Dendritic cell treated with granulocyte-macrophage colony-stimulating factor and Interleukin-4, amounts not matched to agents 40 ng/mL and 50 ng/mL, for 4 days (primary cell): ENCODE results near the gene SCAMP4.

Experiments
- H3K27ac Mint-ChIP-seq: one replicate; pipeline ENCODE4 v1.8.0; 2022; ENCODE audit warnings: mild to moderate bottlenecking, mixed read lengths
- H3K27me3 Mint-ChIP-seq: one replicate; pipeline ENCODE4 v1.8.0; 2022; ENCODE audit warnings: mild to moderate bottlenecking, mixed read lengths
- H3K36me3 Mint-ChIP-seq: one replicate; pipeline ENCODE4 v1.8.0; 2022; ENCODE audit warnings: low read depth, mixed read lengths
- H3K4me1 Mint-ChIP-seq: one replicate; pipeline ENCODE4 v1.8.0; 2022; ENCODE audit warnings: low read depth, mixed read lengths
- H3K4me3 Mint-ChIP-seq: one replicate; pipeline ENCODE4 v1.8.0; 2022; ENCODE audit warnings: mild to moderate bottlenecking, moderate library complexity, mixed read lengths
- H3K9me3 Mint-ChIP-seq: one replicate; pipeline ENCODE4 v1.8.0; 2022; ENCODE audit warnings: mixed read lengths
- intact Hi-C: fragments of 100-400 bp; cut with micrococcal nuclease; formaldehyde crosslinking; loops from one replicate; pipeline ENCODE4 v1.15.0; 2022

The SCAMP4 gene

DNA sequence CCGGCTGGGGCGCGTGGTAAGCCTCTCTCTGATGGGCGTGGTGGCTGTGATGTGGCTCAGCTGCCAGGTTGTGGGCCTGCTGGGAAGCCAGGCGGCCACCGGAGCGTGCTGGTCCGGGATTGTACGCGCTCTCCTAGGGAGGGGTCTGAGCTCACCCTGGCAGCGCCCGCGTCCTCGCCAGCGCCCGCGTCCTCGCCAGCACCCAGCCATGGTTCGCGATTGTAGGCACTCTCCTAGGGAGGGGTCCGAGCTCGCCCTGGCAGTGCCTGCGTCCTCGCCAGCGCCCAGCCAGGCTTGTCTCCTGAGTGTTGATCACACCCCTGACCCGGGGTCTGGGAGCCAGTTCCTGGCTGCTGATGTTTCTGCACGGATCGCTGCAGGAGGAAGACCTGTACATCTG is 13.8 kb downstream of the SCAMP4 start:
- H3K4me3 Mint-ChIP-seq: no peak overlapping the region
- H3K4me1 Mint-ChIP-seq: peaks cover 55% of the 10 kb centered on the region
- peak overlapping the region; percentile 86 for H3K27ac Mint-ChIP-seq
- no peaks in the 10 kb centered on the region for H3K27me3 Mint-ChIP-seq
- no peaks in the 10 kb centered on the region for H3K9me3 Mint-ChIP-seq
- H3K36me3 Mint-ChIP-seq: peaks cover 93% of the 10 kb centered on the region
- intact Hi-C loops: no loop called here

DNA sequence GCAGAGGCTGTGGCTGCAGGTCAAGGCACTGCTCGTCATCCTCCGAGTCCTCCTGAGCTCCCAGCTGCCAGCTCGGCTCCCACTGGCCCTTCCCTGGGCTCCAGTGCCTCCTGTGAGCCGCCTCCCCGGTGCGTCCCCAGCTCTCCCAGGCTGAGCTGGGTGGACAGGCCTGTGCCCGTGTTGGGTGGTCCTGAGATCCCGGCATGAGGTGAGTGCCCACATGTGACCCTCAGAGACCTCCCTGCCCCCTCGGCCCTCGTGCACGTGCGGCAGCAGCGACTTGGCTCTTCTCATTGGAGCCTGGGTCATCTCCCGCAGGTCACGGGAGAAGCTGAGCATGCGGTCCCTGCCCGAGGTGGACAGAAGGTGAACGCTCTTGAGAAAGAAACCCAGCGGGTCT is 15.4 kb downstream of the SCAMP4 start:
- intact Hi-C loops: no loop called here
- H3K4me1 Mint-ChIP-seq: peaks cover 47% of the 10 kb centered on the region
- no peak overlapping the region for H3K4me3 Mint-ChIP-seq
- peaks cover 93% of the 10 kb centered on the region for H3K36me3 Mint-ChIP-seq
- no peaks in the 10 kb centered on the region for H3K9me3 Mint-ChIP-seq
- H3K27me3 Mint-ChIP-seq: no peaks in the 10 kb centered on the region
- H3K27ac Mint-ChIP-seq: no peak overlapping the region

DNA sequence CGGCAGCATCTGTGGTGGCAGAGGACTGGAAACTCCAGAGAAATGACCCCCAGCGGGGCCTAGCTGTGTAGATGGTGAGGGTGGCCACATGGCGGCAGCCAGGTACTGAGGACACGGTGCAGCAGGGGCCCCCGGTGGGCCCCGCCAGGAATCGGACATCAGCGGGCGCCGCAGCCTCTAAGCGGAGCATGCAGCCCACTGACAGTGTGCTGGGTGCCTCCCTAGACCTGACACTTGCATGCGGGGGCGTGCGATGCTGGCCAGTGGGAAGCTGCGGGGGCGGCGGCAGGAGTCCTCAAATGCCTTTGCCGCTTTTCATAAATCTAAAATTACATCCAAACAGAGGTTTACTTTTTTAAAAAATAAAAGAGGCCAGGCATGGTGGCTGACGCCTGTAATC is 16.1 kb downstream of the SCAMP4 start:
- Mint-ChIP-seq H3K9me3 (no peaks in the 10 kb centered on the region), H3K27ac (peak overlapping the region; percentile 51), H3K27me3 (no peaks in the 10 kb centered on the region), H3K36me3 (peaks cover 93% of the 10 kb centered on the region), H3K4me3 (no peak overlapping the region), H3K4me1 (peaks cover 40% of the 10 kb centered on the region)
- intact Hi-C loops: no loop called here

DNA sequence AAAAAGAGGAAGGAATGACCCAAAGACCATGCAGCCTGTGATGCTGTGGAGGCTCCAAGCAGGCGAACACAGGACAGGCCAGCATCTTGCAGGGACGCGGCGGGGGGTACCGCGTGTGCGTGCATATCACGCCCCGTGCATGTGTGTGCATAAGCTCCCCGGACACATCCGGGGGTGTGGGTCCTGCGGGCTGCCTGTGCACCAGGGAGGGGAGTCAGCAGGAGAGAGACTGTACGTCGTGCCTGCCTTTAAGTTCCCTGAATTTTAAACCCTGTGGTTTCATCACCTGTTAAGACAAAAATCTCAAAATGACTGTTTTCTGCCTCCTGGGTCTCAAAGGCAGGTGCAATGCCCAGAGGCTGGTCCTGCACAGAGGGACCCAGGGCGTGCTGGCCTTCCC is 16.6 kb downstream of the SCAMP4 start:
- Mint-ChIP-seq H3K27ac (peak overlapping the region; percentile 51), H3K4me1 (peaks cover 35% of the 10 kb centered on the region), H3K4me3 (no peak overlapping the region), H3K27me3 (no peaks in the 10 kb centered on the region), H3K9me3 (no peaks in the 10 kb centered on the region), H3K36me3 (peaks cover 92% of the 10 kb centered on the region)
- intact Hi-C loops: no loop called here

DNA sequence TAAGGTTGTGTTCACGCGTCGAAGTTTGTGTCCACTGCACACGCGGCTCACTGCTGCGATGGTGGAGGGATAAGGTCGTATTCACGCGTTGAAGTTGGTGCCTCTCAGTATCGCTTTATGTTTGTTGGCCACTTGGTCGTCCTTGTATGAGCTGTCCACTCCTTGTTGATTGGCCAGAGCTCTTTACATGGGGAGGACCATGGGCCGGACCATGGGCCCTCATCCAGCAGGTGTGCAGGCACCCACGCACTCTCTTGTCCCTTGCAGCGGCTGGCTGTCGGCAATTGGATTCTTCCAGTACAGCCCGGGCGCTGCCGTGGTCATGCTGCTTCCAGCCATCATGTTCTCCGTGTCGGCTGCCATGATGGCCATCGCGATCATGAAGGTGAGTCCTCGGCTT is 17.6 kb downstream of the SCAMP4 start:
- peaks cover 85% of the 10 kb centered on the region for H3K36me3 Mint-ChIP-seq
- intact Hi-C loops: no loop called here
- H3K4me3 Mint-ChIP-seq: no peak overlapping the region
- peak overlapping the region; percentile 87 for H3K27ac Mint-ChIP-seq
- peaks cover 30% of the 10 kb centered on the region for H3K4me1 Mint-ChIP-seq
- no peaks in the 10 kb centered on the region for H3K27me3 Mint-ChIP-seq
- H3K9me3 Mint-ChIP-seq: no peaks in the 10 kb centered on the region

DNA sequence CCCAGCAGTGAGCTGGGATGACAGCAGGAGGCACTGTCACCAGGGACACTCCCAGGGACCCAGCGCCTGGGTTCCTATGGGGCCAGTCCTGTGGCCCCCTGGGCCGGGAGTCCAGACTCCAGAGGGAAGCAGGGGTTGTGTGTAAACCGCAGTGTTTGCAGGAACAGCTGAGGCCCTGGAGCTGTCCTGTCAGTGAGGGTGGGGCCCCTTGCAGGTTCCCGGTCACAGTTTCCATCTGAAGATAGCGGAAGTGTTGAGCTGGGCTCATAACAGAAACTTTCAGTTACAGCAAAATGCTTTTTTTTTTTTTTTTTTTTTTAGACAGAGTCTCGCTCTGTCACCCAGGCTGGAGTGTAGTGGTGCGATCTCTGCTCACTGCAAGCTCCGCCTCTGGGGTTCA is 18.1 kb downstream of the SCAMP4 start:
- Mint-ChIP-seq H3K4me1 (peaks cover 27% of the 10 kb centered on the region), H3K27me3 (no peaks in the 10 kb centered on the region), H3K4me3 (no peak overlapping the region), H3K9me3 (no peaks in the 10 kb centered on the region), H3K36me3 (peaks cover 80% of the 10 kb centered on the region), H3K27ac (peak overlapping the region; percentile 87)
- intact Hi-C loops: no loop called here

DNA sequence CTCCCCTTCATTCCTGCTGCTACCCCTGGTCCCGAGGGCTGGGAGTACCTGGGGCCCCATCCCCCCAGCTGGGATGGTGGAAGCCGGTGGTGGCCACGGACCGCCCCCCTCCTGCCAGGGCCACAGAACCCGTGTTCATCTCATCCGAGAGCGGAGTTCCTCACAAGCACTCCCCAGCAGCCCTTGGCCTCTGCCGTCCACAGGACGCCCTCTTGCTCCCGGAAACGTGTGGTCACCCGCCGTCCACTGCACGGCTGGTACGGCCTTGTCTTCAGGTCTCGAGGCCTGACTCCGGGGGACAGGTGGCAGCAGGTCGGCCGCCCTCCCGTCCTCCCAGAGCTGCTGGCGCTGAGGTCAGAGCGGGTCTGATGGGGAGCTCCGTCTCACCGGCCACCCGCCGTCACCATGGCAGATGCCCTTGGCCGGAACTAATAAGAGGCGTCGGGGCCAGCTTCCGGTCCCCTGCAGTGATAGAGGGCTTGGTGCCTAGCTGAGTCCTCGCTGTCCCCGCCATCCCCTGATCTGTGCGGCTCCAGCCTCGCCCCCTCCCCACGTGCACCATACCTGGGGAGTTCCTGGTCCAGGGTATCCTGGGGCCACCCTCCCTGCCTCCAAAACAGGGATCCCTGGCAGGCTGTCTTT is 19.2 kb downstream of the SCAMP4 start:
- no peaks in the 10 kb centered on the region for H3K27me3 Mint-ChIP-seq
- intact Hi-C loops: no loop called here
- H3K9me3 Mint-ChIP-seq: no peaks in the 10 kb centered on the region
- peaks cover 36% of the 10 kb centered on the region for H3K4me1 Mint-ChIP-seq
- H3K27ac Mint-ChIP-seq: peak overlapping the region; percentile 87
- H3K4me3 Mint-ChIP-seq: no peak overlapping the region
- peaks cover 69% of the 10 kb centered on the region for H3K36me3 Mint-ChIP-seq

DNA sequence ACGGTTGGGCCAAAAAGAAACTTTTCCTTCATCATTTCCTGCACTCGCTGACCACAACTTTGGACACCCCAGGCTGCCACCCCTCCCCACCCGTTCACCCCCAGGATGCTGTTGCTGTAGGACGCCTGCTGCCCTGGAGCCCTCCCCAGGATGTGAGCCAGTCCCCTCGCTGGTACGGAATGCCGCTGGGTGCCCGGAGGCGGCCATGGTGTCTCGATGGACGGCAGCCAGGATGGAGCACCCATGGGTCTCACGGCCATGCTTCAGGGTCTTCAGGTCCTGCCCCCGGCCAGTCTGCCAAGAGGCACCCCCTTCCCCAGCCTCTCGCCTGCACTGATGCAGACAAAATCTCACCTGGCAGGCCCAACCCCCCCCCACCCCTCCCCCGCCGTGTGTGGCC is 20.3 kb downstream of the SCAMP4 start:
- intact Hi-C loops: no loop called here
- Mint-ChIP-seq H3K4me1 (peaks cover 46% of the 10 kb centered on the region), H3K27me3 (peaks cover 4% of the 10 kb centered on the region), H3K27ac (no peak overlapping the region), H3K36me3 (peaks cover 58% of the 10 kb centered on the region), H3K4me3 (no peak overlapping the region), H3K9me3 (no peaks in the 10 kb centered on the region)

DNA sequence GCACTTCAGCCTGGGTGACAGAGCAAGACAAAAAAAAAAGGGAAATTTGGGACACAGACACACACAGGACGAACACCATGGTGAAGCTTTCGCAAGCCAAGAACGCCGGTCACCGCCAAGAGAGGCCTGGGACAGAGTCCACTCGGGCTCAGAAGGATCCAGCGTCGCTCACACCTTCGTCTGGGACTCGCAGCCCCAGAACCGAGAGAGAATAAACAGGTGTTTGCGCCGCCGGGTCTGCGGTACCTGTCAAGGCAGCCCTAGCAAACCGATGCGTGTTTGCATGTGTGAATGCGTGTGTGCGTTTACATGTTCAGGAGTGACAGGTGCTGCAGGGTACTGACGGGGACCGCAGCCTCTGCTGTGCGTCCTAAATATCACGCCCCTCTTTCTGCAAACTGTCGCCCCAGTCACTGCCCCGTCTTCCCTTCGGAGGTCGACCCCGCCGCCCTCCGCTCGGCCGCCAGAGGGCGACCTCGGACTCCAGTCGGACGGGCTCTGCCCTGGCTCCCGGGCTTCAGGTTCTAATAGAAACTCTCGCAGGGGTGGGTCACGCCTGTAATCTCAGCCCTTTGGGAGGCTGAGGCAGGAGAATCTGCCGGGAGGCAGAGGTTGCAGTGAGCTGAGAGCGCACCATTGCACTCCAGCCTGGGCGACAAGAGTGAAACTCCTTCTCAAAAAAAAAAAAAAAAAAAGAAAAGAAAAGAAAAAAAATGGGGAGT is 24.0 kb downstream of the SCAMP4 start:
- Mint-ChIP-seq H3K4me3 (peak overlapping the region; percentile 74), H3K27me3 (peaks cover 7% of the 10 kb centered on the region), H3K9me3 (peaks cover 7% of the 10 kb centered on the region), H3K4me1 (peaks cover 37% of the 10 kb centered on the region), H3K27ac (peak overlapping the region; percentile 82), H3K36me3 (peaks cover 21% of the 10 kb centered on the region)
- intact Hi-C loops: no loop called here

DNA sequence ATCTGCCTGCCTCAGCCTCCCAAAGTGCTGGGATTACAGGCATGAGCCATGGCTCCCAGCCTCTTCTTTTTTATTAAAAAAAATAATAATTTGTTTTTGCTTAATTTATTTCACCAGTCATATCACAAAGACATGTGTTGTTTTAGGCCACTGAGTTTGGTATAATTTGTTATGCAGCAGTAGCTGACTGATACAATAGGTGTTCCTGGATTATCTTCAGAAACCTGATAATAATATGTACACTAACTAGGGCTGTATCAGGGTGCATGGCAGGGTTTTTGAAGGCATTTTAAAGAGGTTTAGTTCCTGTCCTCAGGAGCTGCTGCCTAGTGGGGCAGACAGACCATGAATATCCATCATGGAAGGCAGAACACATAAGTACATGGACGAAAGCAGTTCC is 26.2 kb downstream of the SCAMP4 start:
- no peaks in the 10 kb centered on the region for H3K36me3 Mint-ChIP-seq
- intact Hi-C loops: no loop called here
- H3K4me1 Mint-ChIP-seq: peaks cover 57% of the 10 kb centered on the region
- peaks cover 14% of the 10 kb centered on the region for H3K9me3 Mint-ChIP-seq
- no peak overlapping the region for H3K27ac Mint-ChIP-seq
- peaks cover 7% of the 10 kb centered on the region for H3K27me3 Mint-ChIP-seq
- no peak overlapping the region for H3K4me3 Mint-ChIP-seq

DNA sequence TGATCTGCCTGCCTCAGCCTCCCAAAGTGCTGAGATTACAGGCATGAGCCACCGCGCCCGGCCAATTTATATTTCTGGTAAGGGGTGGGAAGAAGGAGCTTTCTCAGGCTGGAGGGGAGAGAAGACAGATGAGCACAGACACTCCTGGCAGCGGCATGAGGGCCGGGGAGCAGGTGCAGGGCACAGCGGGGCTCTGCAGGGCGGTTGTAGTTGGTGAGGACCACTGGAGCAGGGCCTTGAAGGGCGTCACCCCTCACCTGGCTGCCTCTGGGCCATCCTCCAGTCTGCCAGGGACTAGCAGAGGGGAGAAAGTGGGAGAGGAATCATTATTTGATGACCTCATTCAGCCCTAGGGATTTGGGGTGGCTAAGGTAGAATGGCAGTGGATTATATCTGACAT is 27.2 kb downstream of the SCAMP4 start:
- H3K4me3 Mint-ChIP-seq: no peak overlapping the region
- H3K9me3 Mint-ChIP-seq: peaks cover 14% of the 10 kb centered on the region
- H3K27ac Mint-ChIP-seq: peak overlapping the region; percentile 28
- peaks cover 60% of the 10 kb centered on the region for H3K4me1 Mint-ChIP-seq
- peaks cover 7% of the 10 kb centered on the region for H3K27me3 Mint-ChIP-seq
- no peaks in the 10 kb centered on the region for H3K36me3 Mint-ChIP-seq
- intact Hi-C loops: no loop called here

DNA sequence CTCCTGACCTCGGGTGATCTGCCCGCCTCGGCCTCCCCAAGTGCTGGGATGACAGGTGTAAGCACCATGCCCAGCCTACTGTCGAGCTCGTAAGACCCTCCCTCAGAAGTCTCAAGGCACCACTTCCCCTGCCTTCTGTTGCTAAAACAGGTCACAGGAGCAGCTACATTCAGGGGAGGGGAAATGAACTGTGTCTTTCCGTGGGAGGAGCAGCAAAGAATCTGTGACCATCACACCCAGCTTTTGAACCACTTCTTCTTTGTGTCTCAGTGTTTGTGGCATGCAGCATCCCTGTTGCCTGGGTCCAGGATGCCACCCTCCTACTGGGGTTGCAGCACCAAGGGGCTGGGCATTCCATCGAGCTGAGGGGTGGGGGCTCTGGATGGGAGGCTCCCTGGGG is 28.0 kb downstream of the SCAMP4 start:
- Mint-ChIP-seq H3K4me3 (no peak overlapping the region), H3K9me3 (peaks cover 14% of the 10 kb centered on the region), H3K4me1 (peaks cover 55% of the 10 kb centered on the region), H3K27ac (peak overlapping the region; percentile 3), H3K27me3 (peaks cover 7% of the 10 kb centered on the region), H3K36me3 (no peaks in the 10 kb centered on the region)
- intact Hi-C loops: no loop called here

DNA sequence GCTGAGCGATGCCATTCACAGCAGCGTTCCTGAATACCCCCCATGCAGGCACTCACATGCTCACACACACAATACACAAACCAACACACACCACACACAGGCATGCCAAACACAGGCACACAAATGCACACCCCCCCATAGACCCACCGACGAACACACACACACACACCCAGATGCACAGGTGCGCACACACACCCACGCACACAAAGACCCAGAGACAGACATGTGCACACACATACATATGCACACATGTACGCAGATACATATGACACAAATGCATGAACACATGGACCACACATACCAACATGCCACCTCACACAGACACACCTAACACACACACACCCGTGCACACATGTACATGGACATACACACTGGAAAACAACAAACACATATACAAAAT is 28.7 kb downstream of the SCAMP4 start:
- Mint-ChIP-seq H3K27me3 (peaks cover 7% of the 10 kb centered on the region), H3K9me3 (peaks cover 14% of the 10 kb centered on the region), H3K36me3 (no peaks in the 10 kb centered on the region), H3K27ac (peak overlapping the region; percentile 3), H3K4me1 (peaks cover 51% of the 10 kb centered on the region), H3K4me3 (no peak overlapping the region)
- intact Hi-C loops: no loop called here

DNA sequence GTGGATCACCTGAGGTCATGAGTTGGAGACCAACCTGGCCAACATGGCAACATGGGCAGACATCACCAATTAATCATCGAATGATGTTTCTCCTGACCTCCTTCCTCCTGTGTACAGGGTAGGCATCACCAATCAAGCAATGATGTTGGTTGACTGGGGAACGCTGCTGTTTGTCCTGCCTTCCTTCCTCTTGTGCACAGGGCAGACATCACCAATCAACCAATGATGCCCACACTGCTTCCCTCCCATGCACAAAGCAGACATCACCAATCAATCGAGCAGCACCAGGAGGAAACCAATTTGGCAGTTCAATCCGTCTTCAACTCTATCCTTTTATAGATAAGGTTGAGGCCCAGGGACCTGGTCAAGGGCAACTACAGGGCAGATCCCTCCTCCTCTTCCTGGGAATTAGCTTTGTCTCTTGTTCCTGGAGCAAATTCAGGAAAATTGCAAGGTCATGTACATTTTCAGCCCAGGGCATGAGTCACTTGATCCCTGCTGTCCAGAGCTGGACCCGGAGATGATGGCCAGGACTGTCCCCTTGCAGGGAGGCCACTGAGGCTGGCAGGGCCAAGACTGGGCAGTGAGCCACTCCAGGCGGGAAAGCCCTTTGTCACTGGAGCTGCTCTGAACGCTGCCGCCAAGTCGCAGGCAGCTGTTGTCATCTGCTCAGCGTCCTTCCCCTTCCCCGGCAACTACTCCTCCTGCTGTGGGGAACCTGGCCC is 30.4 kb downstream of the SCAMP4 start:
- intact Hi-C loops: no loop called here
- Mint-ChIP-seq H3K4me1 (peaks cover 43% of the 10 kb centered on the region), H3K9me3 (peaks cover 14% of the 10 kb centered on the region), H3K27ac (peak overlapping the region; percentile 72), H3K36me3 (no peaks in the 10 kb centered on the region), H3K4me3 (no peak overlapping the region), H3K27me3 (peaks cover 4% of the 10 kb centered on the region)
